ENCODE measurements around the gene TMCC1. TPM values are rescaled to one million over a fixed set of nuclear protein-coding genes. Genes with fewer than 3 reads are reported as not detected.

Gene TMCC1
- total RNA-seq, 2 donors from 2014 or later: 20.0 to 21.7 TPM

GRCh38 chr3:129777806-129778205 is 115.7 kb downstream of the TMCC1 start:
- Histone ChIP-seq H3K27ac (no peak overlapping the region), H3K27me3 (no peaks in the 10 kb centered on the region), H3K4me3 (no peak overlapping the region), H3K4me1 (peaks cover 0 to 23% of the 10 kb centered on the region in 2 donors), H3K36me3 (no peaks in the 10 kb centered on the region), H3K9me3 (no peaks in the 10 kb centered on the region)
- TF ChIP-seq CTCF (IDR thresholded peaks at IDR 0.05): no peak
- no peak for DNase-seq (ENCODE audit: low spot score)

- Histone ChIP-seq H3K4me1 (peaks cover 0 to 23% of the 10 kb centered on the region in 2 donors), H3K27me3 (no peaks in the 10 kb centered on the region), H3K4me3 (no peak overlapping the region), H3K36me3 (no peaks in the 10 kb centered on the region), H3K27ac (no peak overlapping the region), H3K9me3 (no peaks in the 10 kb centered on the region)
- TF ChIP-seq CTCF (IDR thresholded peaks at IDR 0.05): no peak
- no peak for DNase-seq (ENCODE audit: low spot score)
Observed at GRCh38 chr3:129775870-129776269, 117.6 kb downstream of the TMCC1 start.

- H3K27me3 ChIP-seq: no peaks in the 10 kb centered on the region
- no peaks in the 10 kb centered on the region for H3K36me3 ChIP-seq
- no peak for TF ChIP-seq CTCF (IDR thresholded peaks at IDR 0.05)
- no peak overlapping the region for H3K4me3 ChIP-seq
- no peak for DNase-seq (ENCODE audit: low spot score)
- no peak overlapping the region for H3K27ac ChIP-seq
- H3K9me3 ChIP-seq: no peaks in the 10 kb centered on the region
- H3K4me1 ChIP-seq: peaks cover 0 to 15% of the 10 kb centered on the region in 2 donors
Observed at GRCh38 chr3:129773691-129774663, 119.5 kb downstream of the TMCC1 start.

GRCh38 chr3:129770604-129771003 is 122.9 kb downstream of the TMCC1 start:
- Histone ChIP-seq H3K4me1 (no peaks in the 10 kb centered on the region), H3K4me3 (no peak overlapping the region), H3K36me3 (no peaks in the 10 kb centered on the region), H3K9me3 (no peaks in the 10 kb centered on the region), H3K27ac (no peak overlapping the region), H3K27me3 (no peaks in the 10 kb centered on the region)
- TF ChIP-seq CTCF (IDR thresholded peaks at IDR 0.05): no peak
- no peak for DNase-seq (ENCODE audit: low spot score)

GRCh38 chr3:129769616-129770015 is 123.9 kb downstream of the TMCC1 start:
- no peaks in the 10 kb centered on the region for H3K27me3 ChIP-seq
- H3K9me3 ChIP-seq: no peaks in the 10 kb centered on the region

More at GRCh38 chr3:129769616-129770015, 123.9 kb downstream of the TMCC1 start:
- Histone ChIP-seq H3K4me1 (no peaks in the 10 kb centered on the region), H3K36me3 (no peaks in the 10 kb centered on the region), H3K4me3 (no peak overlapping the region), H3K27ac (no peak overlapping the region)
- DNase-seq (ENCODE audit: low spot score): no peak
- no peak for TF ChIP-seq CTCF (IDR thresholded peaks at IDR 0.05)
